Hepatocyte (in vitro differentiated cells): ENCODE data around the gene OR4D11. TPM values are rescaled to one million over a fixed set of nuclear protein-coding genes. Genes with fewer than 3 reads are reported as not detected.

Source experiments
- DNase-seq: peaks from one replicate; pipeline ENCODE4 v3.0.0-alpha.2; 2016; ENCODE audit warnings: low spot score
- H2AFZ ChIP-seq: fragments of 200-600 bp; sonication (generic); 2 replicates; pipeline ENCODE4 v1.6.0; 2016; ENCODE audit warnings: antibody characterized with exemption, mild to moderate bottlenecking
- H3K27ac ChIP-seq: fragments of 200-600 bp; sonication (generic); 2 replicates; pipeline ENCODE4 v1.5.1; 2016; ENCODE audit warnings: mild to moderate bottlenecking
- H3K27me3 ChIP-seq: fragments of 200-600 bp; sonication (generic); 2 replicates; pipeline ENCODE4 v1.6.1; 2016
- H3K36me3 ChIP-seq: fragments of 200-600 bp; sonication (generic); replicated peaks from 2 replicates; pipeline ENCODE4 v1.5.1; 2016; ENCODE audit warnings: low read depth; ENCODE audit not compliant: insufficient read depth
- H3K4me1 ChIP-seq: fragments of 200-600 bp; sonication (generic); 2 replicates; pipeline ENCODE4 v1.5.1; 2016; ENCODE audit warnings: mild to moderate bottlenecking, moderate library complexity; ENCODE audit not compliant: insufficient read depth
- H3K4me2 ChIP-seq: fragments of 200-600 bp; sonication (generic); 2 replicates; pipeline ENCODE4 v1.6.0; 2016
- H3K4me3 ChIP-seq: fragments of 200-600 bp; sonication (generic); 2 replicates; pipeline ENCODE4 v1.5.1; 2016; ENCODE audit warnings: mild to moderate bottlenecking
- H3K79me2 ChIP-seq: fragments of 200-600 bp; sonication (generic); 2 replicates; pipeline ENCODE4 v1.6.0; 2017; ENCODE audit warnings: mild to moderate bottlenecking
- H3K9me2 ChIP-seq: fragments of 200-600 bp; sonication (generic); replicated peaks from 2 replicates; pipeline ENCODE4 v1.6.0; 2017; ENCODE audit warnings: mild to moderate bottlenecking; ENCODE audit not compliant: insufficient read depth
- H3K9me3 ChIP-seq: fragments of 200-600 bp; sonication (generic); 2 replicates; pipeline ENCODE4 v1.5.1; 2016; ENCODE audit warnings: low read depth, mild to moderate bottlenecking
- H4K20me1 ChIP-seq: fragments of 200-600 bp; sonication (generic); 2 replicates; pipeline ENCODE4 v1.6.0; 2016; ENCODE audit warnings: mild to moderate bottlenecking; ENCODE audit not compliant: insufficient read depth, poor library complexity, severe bottlenecking
- CTCF ChIP-seq: fragments of 200-600 bp; sonication (generic); IDR thresholded peaks from 2 replicates; pipeline ENCODE4 v1.5.1; 2016; ENCODE audit warnings: antibody characterized with exemption, mild to moderate bottlenecking; ENCODE audit not compliant: poor library complexity
- EZH2 ChIP-seq: fragments of 200-600 bp; sonication (generic); IDR thresholded peaks from 2 replicates; pipeline ENCODE4 v1.6.1; 2016; ENCODE audit warnings: antibody characterized with exemption, mild to moderate bottlenecking, borderline replicate concordance
- EZH2phosphoT487 ChIP-seq: fragments of 200-600 bp; sonication (generic); IDR thresholded peaks from one replicate; pipeline ENCODE4 v1.6.1; 2018; ENCODE audit warnings: antibody characterized with exemption, mild to moderate bottlenecking, low read depth, moderate library complexity; ENCODE audit not compliant: unreplicated experiment, severe bottlenecking
- WGBS: methylation state at CpG from one replicate; pipeline ENCODE4 v1.1.6; 2016; ENCODE audit warnings: low lambda C conversion rate; ENCODE audit errors: missing lambda C conversion rate; 5-methylcytosine and 5-hydroxymethylcytosine counted together
- polyA plus RNA-seq: library from polyadenylated mRNA; unstranded; fragments of >200 nt; fragmentation: Nextera tagmentation; extraction: Ambion mirVana; gene quantifications from 2 replicates; pipeline ENCODE4 v1.2.1, GENCODE V29; 2016
- total RNA-seq: library from RNA; depleted of rRNA; stranded (reverse); fragments of >200 nt; gene quantifications from 2 replicates; pipeline ENCODE4 v1.2.3, GENCODE V29; 2014

Gene OR4D11
- total and polyA plus RNA-seq, 2 experiments from 2014 or later, result not detected

- Histone ChIP-seq H3K4me1 (no peaks in the 10 kb centered on the region), H3K9me3 (no peaks in the 10 kb centered on the region), H2AFZ (peak overlapping the region; percentile 78), H3K36me3 (no peaks in the 10 kb centered on the region), H3K9me2 (no peaks in the 10 kb centered on the region), H3K79me2 (no peaks in the 10 kb centered on the region), H3K27me3 (no peaks in the 10 kb centered on the region), H3K4me3 (peak overlapping the region; percentile 33), H3K27ac (peak overlapping the region; percentile 93), H4K20me1 (no peaks in the 10 kb centered on the region), H3K4me2 (peak overlapping the region; percentile 74)
- TF ChIP-seq EZH2phosphoT487 (no peak), EZH2 (no peak), CTCF (no peak)
- peak; percentile 88 for DNase-seq
- 2% methylated on average over 34 of the region's 34 CpGs for WGBS
Observed at GRCh38 chr11:59550842-59551658, 47.7 kb downstream of the OR4D11 start.

- WGBS, result 10% methylated on average over 30 of the region's 30 CpGs
Observed at GRCh38 chr11:59551659-59552521, 48.5 kb downstream of the OR4D11 start.

GRCh38 chr11:59552844-59553243, 49.5 kb downstream of the OR4D11 start:
- Histone ChIP-seq H3K9me2 (no peaks in the 10 kb centered on the region), H3K27ac (no peak overlapping the region), H3K36me3 (no peaks in the 10 kb centered on the region), H3K9me3 (no peaks in the 10 kb centered on the region), H2AFZ (no peak overlapping the region), H3K27me3 (no peaks in the 10 kb centered on the region), H3K4me1 (no peaks in the 10 kb centered on the region), H3K4me2 (peak overlapping the region; percentile 74), H4K20me1 (no peaks in the 10 kb centered on the region), H3K4me3 (no peak overlapping the region), H3K79me2 (no peaks in the 10 kb centered on the region)
- TF ChIP-seq EZH2phosphoT487, result no peak
- no peak for TF ChIP-seq CTCF
- no peak for TF ChIP-seq EZH2
- 65% methylated on average over 2 of the region's 2 CpGs for WGBS
- no peak for DNase-seq

More at GRCh38 chr11:59551659-59552521, 48.5 kb downstream of the OR4D11 start:
- no peaks in the 10 kb centered on the region for H3K27me3 ChIP-seq
- H2AFZ ChIP-seq, result peak overlapping the region; percentile 87
- TF ChIP-seq EZH2, result no peak
- no peak for TF ChIP-seq CTCF
- no peak for TF ChIP-seq EZH2phosphoT487
- no peaks in the 10 kb centered on the region for H4K20me1 ChIP-seq
- H3K36me3 ChIP-seq, result no peaks in the 10 kb centered on the region
- H3K4me3 ChIP-seq, result peak overlapping the region; percentile 33
- no peaks in the 10 kb centered on the region for H3K4me1 ChIP-seq
- peak overlapping the region; percentile 93 for H3K27ac ChIP-seq
- peak overlapping the region; percentile 74 for H3K4me2 ChIP-seq
- H3K79me2 ChIP-seq, result no peaks in the 10 kb centered on the region
- no peaks in the 10 kb centered on the region for H3K9me3 ChIP-seq
- peak; percentile 84 for DNase-seq
- H3K9me2 ChIP-seq, result no peaks in the 10 kb centered on the region
